GM12801 (cell line): ENCODE results near the gene NOS1AP.

Source experiments
- CTCF ChIP-seq: IDR thresholded peaks from one replicate; pipeline ENCODE4 v1.5.1; 2011; ENCODE audit warnings: control low read depth; ENCODE audit not compliant: insufficient read length; ENCODE audit errors: extremely low read depth

Gene NOS1AP

GRCh38 chr1:162069334-162070093 lies at the start of gene NOS1AP:
NOS1AP (plus strand) TSS chr1:162069691; CDS start chr1:162070178, 487 bp downstream.
- no peak for TF ChIP-seq CTCF

DNA sequence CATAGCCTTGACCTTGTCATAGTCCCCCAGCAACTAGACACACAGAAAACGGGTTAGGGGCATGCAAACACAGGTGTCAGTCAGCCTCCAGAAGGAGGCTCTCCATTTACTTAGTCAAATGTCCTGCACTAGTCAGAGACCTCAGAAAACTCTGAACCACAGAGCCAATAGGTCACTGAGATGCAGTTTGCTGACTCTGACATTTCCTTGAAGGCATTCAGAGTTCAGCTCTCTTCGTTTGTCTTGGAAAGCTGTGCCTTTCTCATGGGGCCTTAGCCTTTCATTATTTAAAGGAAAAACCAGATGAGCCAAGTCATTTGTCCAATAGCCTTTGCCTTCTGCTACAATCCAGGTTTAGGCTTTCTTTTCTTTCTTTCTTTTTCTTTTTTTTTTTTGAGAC lies 49.3 kb upstream of the NOS1AP start:
- TF ChIP-seq CTCF = no peak

GRCh38 chr1:162021124-162021523 lies 48.4 kb upstream of the NOS1AP start:
- TF ChIP-seq CTCF = no peak

- no peak for TF ChIP-seq CTCF
These were observed 46.9 kb upstream of the NOS1AP start for GRCh38 chr1:162022626-162023025.

- no peak for TF ChIP-seq CTCF
These were observed 46.3 kb upstream of the NOS1AP start for GRCh38 chr1:162023181-162023546.

DNA sequence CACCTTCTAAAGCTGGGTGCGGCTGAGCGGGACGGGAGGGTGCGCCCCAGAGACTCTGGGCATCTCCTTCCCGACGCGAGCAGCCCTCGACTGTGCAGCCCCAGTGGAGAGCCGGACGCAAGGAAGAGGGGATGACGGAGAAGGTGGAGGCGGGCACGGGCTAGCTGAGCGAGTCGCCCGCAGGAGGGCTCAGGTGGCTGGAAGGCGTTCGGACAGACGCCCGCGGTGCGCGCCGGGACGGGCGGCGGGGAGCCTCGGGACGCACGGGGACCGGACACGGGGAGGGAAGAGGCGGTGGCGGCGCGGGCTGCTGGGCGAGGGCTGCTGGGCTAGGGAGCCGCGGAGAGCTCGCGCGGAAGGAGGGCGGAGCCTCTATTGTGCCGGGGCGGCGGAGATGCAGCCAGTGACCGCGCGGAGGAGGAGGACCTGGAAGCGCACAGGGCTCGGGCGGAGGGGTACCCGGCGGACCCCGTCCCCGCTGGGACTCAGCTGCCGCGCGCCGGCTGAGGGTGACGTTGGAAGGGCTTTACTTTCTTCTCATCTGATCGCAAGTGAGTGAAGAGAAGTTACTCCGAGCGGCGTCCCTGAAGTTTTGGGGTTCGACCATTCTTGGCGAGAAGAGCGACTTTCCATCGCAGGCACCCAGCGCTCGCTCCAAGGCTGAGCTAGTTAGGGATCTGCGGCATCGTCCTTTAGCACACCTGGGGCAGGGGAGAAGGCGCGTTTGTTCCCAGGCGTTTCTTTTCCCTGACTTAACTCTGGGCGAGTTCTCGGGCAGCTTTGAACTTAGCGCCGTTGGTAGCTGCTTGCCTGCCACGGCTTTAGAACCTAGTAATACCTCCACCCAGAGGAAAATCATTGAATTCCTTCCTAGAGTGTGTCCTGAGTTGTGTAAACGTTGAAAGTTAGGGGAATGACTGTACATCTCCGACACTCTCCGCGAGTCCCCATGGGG lies 45.7 kb upstream of the NOS1AP start, which contains the start of gene OLFML2B:
Gene OLFML2B, minus strand, starts transcription at position 323 of the 955 bp plus-strand sequence. CDS start 439 bp downstream, outside the sequence.
- TF ChIP-seq CTCF = no peak

- TF ChIP-seq CTCF = no peak
These were observed 44.0 kb upstream of the NOS1AP start for GRCh38 chr1:162025541-162025940.
